EH (cell line): ENCODE data around the gene GLRX2.
"Not testable (repeated sequence)": the region's sequence is repeated elsewhere in the genome, so short reads cannot be mapped to it uniquely, and the experiment has no call there.

Experiments
- DNase-seq: peaks from one replicate; pipeline ENCODE4 v3.0.0-alpha.2; 2015; ENCODE audit warnings: low read depth

Gene GLRX2, protein sequence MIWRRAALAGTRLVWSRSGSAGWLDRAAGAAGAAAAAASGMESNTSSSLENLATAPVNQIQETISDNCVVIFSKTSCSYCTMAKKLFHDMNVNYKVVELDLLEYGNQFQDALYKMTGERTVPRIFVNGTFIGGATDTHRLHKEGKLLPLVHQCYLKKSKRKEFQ

DNA sequence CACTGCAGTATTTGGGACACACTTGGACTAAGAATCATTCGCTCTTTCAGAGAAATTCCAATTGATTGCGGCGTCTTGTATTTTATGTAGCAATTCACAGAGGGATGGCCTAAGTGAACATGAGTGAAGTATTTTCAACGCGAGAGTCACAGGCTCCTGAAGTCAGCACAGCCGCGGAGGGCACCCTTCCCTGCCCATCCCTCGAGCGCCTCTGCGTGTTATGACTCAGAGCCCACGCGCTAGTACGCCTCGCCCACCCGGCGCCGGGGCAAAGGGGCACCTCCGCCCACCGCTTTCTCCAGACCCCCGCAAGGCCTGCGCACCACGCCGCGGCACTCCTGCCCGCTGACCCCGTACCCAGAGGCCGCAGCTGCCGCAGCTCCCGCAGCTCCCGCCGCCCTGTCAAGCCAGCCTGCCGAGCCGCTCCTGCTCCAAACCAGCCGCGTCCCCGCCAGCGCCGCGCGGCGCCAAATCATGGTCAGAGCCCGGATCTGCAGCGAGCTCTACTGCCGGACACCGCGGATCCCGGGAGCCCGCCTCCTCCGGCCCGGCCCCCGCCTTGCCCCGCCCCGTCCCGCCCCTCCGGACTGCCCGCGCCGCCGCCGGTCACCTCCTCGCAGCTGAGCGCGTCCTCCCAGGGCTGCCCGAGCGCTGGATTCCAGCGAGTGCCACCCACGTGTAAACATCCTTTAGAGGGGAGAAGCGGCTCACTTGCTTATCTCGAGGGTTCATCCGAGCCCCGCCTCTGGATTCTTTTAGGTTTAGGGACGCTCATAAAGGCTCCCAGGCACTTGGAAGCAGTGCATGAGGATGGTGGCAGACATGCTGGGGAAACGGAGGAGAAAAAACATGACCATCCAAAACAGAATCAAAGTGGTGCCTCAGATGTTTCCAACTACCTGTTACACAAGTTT lies at the start of gene GLRX2:
TSS of gene GLRX2 (minus strand) at position 508 of the 914 bp plus-strand sequence. CDS start at position 476, 32 bp downstream.
- DNase-seq, result peak; percentile 92

DNA sequence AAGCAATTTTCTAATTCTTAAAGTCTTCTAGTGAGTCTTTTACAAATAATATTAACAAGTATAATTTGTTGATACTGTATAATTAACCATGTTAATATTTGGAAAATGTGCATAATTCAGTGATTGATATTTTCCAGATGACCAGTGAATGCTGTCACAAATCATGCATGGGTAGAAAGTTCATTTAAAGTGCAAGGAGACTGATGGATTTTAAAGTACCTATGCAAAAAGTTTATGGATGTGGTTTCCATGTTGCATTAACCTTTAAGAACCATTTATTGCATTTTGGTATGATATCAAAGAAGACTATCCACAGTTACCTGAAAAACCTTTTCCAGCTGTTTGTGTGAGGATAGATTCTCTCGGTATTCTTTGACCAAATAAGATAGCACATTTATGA lies 39.8 kb upstream of the GLRX2 start:
- DNase-seq, result no peak

DNA sequence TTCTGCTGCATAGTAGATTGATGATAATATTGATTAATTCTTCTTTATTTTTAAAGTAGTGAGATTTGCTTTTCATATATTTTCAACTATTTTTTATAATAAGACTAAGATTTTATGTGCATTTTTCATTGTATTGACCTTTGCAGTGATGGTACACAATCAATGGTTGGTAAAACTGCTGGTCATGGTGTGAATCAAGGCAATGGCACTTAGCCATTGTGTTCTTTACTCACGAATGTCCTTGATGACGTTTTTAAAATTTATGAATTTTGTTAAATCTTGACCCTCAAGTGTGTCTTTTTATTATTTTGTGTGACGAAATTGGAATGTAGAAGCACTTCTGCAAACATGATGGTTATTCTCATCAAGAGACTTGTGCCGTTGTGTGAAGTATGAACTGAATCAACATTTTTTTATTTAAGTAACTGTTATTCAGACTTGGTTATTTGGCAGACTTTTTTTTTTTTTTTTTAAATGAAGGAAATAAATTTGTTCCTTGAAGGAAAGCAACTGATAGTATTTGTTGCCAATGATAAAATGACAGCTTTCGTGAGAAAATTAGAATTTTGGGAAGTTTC lies 39.2 kb upstream of the GLRX2 start:
- no peak for DNase-seq

DNA sequence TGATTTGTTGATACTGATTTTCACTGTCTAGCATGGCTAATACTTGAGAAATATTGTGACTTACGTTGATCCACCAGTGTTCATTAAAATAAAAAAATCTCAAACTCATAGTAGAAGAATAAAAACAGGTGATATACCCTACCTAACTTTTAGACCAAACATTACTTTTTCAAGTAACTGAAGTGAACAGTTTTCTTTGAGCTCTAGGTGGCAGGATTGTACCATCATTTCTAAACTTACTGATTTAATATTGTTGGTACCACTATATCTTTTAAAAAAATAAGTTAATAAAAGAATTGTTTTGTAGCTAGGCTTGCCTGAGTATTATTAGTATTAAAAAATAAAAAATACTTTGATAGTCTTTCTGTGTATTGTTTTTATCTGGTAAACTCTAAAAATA lies 38.1 kb upstream of the GLRX2 start:
- peak; percentile 37 for DNase-seq

DNA sequence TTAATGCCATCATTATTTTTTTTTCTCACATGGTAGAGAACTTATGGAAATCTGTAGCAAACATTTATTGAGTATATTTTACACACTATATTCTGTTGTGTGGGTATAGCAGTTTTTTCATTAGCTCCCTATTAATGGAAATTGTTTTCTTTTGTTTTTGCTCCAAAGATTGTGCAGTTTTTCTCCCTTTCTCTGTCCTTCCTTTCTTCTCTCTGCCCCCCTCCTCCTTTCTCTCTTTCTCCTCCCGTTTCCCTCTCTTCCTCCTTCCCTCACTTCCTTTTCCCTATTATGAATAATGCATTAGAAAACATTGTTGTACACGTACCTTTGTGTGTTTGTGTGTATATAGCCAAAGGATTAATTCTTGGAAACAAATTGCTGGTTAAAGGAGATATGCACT lies 37.2 kb upstream of the GLRX2 start:
- no peak for DNase-seq

DNA sequence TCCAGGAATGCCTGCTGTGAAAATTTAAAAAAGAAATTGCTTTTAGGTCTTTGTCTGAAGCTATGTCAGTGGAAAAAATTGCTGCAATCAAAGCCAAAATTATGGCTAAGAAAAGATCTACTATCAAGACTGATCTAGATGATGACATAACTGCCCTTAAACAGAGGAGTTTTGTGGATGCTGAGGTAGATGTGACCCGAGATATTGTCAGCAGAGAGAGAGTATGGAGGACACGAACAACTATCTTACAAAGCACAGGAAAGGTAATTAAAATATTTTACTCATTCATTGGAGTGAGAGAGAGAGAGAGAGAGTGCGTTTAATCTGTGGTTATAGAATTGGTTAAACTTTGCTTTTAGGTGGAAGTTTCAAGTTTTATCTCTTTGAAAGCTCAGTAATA lies 36.6 kb upstream of the GLRX2 start:
- DNase-seq, result no peak

DNA sequence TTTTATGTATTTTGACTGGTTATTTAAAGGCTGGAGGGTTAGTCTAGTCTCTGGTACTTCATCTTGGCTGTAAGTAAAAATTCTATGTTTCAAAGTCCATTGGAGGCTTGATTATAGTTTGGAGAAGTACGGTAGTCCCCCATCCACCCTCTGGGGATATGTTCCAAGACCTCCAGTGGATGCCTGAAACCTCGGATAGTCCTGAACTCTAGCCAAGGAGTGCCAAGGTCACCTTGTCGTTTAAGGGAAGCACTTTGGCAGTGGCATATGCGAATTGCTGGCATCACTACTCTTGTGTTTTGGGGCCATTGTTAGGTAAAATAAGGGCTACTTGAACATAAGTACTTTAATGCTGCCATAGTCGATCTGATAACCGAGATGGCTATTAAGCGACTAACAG lies 35.0 kb upstream of the GLRX2 start:
- DNase-seq, result no peak

DNA sequence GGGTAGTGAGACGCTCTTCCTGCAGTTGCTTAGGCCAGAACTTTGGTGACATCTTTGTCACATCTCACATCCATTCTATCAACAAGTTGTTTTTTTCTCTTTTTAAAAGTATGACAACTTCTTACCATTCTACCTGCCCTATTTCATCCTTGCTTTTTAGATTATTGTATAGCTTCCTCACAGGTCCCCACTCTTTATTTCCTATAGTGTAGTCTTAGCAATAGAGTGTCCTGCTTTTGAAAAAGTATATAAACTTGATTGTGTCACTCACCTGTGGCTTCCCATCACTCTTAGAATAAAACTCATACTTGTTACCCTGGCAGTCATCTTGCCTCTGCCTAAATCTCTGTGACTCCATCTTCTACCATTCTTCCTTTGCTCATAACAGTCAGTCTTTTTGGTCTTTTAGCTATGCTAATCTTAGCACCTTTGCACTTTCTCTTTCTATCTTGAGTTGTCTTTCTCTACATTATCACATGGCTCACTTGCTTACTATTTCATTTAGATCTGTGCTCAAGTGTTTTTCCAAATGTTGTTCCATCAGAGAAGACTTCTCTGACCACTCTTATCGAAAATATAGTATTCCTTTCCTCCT lies 26.1 kb upstream of the GLRX2 start:
- DNase-seq, result no peak

DNA sequence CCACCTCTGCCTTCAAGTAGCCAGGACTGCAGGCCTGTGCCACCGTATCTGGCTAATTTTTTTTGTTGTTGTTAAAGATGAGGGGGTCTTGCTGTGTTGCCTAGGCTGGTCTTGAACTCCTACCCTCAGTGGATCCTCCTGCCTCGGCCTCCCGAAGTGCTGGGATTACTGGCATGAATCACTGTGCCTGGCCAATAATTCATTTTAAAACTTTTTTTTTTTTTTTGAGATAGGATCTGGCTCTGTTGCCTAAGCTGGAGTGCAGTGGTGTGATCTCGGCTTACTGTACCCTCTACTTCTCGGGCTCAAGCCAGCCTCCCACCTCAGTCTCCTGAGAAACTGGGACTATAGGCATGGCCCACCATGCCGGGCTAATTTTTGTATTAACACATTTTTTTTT lies 20.2 kb upstream of the GLRX2 start:
- no peak for DNase-seq

DNA sequence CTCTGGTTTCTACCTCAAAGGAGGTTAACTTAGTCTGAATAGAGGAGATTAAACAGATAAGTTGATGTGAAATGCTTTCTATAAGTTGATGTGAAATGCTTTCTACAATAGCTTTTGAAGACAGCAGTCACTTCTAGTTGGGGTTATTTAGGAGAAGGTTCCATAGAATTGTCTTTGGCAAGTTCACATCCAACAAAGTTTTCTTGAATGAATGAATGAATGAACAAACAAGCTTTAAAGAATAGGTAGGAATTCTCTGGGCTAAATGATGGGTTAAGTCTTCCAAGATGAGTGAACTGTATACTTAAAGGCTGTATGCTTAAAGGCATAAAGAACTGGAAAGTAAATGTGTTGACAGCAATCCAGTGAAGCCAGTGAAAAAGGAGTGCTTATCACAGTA lies 18.5 kb upstream of the GLRX2 start:
- DNase-seq, result no peak

DNA sequence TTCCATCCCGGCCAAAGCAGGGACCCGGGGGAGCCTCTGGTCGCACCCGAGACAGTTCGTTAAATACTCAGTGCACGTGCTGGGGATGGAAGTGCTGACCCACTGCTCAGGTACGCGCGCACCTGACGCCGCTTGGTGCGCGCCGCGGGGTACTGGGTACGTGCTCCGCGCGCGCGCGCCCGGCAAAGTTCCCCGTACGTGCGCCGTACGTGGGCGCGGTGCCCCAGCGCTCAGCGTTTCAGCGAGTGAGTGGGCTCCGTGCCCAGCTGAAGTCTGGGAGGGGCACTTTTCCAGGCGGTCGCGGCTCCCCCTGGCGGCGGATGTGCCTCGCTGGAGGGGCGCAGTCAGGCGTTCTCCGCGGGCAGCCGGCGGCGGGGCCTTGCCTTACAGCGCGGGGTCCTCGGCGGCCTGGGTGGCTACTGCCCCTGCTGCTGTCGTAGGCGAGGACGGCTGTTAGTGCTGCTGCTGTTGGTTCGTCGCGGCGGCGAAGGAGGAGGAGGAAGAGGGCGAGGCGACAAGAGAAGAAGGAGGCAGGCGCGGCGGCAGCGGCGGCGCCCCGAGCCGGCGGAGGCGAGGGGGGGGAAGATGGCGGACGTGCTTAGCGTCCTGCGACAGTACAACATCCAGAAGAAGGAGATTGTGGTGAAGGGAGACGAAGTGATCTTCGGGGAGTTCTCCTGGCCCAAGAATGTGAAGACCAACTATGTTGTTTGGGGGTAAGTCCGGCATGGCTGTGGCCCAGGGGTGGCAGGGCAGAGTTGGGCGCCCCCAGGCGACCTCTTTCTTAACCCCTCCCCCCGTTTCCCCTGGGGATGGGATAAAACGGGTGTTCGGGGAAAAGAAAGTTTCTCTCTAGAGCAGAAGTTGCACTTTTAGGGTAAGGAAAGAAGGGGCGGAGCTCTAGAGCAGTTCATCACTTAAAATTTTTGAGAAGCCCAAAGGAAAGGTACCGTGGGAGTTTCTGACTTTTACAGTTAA lies 16.7 kb upstream of the GLRX2 start, which contains the start of gene CDC73:
TSS of gene CDC73 (plus strand) at position 416 of the 978 bp plus-strand sequence. CDS start at position 586, 170 bp downstream.
- DNase-seq, result peak; percentile 99

DNA sequence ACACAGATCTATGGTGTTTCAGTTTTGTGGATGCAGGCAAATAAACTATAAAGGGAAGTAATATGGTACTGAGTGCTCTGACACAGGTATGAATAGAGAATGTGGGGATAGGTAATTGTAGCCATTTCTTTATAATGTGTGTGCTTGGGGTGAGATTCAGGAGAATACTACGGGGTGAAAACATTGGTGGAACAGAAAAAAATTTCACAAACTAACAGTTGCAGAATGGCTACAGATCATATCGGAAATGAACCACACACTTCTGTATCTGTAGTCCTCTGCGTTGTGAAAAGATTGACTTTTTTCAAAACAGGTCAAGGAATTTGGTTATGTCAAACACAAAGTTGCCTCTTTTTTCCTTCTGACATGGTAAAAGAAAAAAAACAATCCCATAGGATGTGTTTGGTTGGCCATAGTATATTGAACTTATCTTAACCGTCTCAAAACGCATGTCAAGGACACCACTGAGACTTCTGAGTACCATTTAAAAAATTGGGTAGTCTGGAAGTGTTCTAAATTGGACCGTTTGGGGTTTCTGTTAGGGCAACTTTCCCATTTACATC lies 15.5 kb upstream of the GLRX2 start:
- DNase-seq, result no peak

DNA sequence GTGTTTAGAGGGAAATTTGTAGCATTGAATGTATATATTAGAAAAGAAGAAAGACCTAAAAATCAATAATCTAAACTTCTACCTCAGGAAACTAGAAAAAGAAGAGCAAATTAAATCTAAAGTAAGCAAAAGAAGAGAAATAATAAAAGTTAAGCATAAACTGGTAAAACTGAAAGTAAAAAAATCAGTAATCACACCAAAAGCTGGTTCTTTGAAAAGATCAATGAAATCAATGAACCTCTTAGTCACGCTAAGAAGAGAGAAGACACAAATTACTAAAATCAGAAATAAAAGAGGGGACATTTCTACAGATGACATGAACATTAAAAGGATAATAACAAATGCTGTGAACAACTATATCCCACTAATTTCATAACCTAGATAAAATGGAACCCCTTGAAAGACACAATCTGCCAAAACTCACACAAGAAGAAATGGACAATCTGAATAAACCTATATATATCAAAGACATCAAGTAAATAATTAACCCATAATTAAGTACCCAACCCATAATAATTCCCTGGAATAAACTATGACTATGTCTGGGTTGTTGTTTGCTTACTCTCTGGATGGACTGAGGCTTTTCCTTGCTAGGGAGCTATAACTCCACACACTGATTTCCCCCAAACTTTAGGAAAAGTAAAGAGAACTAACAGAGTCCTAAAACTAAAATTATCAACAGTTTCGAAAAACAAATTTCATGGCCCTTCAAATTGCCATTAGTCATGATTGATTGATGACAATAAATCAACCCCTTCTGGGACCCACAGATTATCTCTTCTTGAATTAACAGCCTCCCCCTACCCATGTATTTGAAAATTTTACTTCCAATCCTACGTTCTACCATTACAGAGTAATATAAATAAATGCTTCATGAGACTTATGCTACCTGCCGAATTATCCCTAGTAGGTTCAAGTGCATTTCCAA lies 13.9 kb upstream of the GLRX2 start:
- DNase-seq, result no peak

DNA sequence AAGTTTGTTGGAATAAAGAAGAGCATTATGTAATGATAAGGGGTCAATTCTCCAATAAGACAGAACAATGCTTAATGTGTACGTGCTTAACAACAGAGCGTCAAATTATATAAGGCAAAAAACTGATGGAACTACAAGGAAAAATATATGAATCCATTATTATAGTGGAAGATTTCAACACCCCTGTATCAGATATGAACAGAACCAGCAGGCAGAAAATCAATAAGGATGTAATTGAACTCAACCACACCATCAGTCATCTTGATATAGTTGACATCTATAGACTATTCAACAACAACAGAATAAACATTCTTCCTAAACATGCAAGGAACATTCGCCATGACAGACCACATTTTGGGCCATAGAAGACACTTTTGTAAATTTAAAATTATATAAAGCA lies 13.0 kb upstream of the GLRX2 start:
- no peak for DNase-seq

DNA sequence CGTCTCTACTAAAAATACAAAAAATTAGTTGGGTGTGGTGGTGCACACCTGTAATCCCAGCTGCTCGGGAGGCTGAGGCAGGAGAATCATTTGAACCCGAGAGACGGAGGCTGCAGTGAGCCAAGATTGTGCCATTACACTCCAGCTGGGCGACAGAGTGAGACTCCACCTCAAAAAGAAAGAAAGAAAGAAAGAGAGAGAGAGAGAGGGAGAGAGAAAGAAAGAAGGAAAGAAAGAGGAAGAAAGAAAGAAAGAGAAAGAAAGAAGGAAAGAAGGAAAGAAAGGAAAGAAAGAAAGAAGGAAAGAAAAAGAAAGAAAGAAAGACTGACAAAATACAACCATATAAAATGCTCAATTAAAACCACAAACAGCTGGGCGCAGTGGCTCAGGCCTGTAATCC lies 12.0 kb upstream of the GLRX2 start:
- not testable (repeated sequence) for DNase-seq

DNA sequence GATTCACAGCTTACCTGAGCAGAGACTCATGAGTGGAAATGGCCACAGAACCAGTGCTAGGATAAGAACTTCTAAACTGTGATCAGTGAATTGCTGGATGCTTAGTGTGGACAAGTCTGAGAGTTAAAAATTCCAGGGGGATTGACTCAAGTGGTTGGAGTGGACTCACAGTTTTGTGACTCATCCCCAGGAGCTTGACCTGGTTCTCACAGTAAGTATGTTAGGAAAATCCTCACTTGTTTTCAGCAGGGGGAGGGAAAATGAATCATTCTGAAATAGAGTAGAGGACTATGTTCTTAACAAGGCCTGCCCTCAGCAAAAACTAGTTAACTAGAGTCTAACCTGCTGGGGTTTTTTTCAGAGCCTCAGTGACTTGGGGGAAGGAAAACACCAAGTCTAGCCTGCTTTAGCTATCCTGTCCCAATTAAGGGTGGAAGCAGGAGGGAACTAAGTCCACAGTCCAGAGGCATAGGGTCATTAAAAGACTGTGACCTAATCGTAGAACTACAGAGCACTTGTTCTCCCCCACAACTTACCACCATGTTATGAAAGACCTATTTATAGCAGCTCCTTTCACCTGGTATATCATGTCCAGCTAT lies 10.5 kb upstream of the GLRX2 start:
- peak; percentile 99 for DNase-seq

DNA sequence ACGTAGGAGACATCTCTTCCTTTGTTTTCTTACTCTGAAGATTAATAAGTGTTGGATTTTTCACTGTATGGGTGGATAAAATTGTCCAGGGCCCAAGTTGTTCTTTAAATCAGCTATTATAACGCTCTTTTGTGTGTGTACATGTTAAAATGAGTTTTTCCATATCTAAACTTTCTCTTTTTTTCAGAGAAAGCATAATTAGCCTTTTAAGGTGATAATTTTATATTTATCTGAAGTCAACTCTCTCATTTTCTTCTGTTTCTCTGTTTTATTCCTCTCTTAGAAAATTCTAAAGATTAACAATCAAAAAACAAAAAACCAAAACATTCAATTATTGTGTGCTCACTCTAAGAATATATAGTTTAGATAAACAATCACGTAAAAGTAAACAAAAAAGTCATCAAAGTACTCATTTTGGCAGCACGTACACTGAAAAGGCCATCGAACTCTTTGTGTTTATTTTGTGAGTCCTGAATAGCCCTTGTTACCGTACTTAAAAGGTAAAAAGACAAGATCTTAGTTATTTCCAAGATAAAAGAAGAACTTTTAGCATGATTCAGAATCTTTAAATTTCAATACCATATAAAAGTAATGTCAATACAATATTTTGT lies 9.4 kb upstream of the GLRX2 start:
- DNase-seq, result no peak

DNA sequence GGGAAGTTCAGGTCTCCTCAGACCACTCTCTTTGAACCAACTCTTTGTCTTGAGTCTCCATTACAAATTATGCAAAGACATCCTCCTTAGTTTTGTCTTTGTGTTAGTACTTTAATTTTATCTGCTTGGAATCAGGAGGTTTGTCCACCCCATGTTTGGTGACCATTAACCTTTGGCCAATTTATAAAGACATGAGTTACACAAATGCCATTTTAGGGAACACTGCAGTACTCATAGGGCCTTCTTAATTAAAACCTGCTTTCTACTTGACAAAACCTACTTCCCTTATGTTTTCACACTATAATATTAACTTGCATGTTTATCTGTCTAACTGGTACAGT lies 8.7 kb upstream of the GLRX2 start:
- peak; percentile 19 for DNase-seq

DNA sequence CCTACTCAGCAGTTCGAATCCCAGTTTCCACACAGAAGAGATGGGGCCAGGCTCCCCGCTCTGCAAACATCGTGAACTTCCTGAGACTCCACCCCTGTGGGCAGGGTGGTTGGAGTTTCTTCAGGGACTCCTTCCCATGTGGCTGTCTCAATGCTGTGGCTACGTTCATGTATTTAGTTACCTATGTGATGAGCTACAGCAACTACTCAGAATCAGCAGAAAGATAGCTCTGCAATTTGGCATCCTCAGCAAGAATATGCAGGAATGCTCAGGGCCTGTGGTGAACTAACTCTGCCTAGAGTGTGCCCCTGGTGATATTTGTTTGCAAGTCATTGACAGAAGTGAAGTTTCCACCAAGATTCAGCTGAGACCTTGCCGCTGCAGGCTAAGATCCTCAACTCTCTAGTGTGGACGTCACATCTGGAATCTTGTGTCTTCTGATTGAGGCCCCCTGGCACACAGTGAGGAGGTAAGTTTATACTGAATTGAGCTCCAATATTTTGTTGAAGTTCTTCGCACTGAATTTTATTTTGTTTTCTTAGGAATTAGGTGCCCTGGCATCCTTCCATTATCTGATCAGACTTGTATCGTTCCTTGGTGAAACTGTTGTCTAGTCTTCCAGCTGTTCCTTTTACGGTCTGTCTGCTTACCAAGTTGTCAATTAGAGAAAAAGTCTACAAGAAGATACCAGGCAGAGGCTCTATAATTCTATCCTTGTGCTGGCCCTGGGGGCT lies 8.2 kb upstream of the GLRX2 start:
- DNase-seq, result no peak
